ENCODE data around the gene CDK14.

Gene CDK14

DNA sequence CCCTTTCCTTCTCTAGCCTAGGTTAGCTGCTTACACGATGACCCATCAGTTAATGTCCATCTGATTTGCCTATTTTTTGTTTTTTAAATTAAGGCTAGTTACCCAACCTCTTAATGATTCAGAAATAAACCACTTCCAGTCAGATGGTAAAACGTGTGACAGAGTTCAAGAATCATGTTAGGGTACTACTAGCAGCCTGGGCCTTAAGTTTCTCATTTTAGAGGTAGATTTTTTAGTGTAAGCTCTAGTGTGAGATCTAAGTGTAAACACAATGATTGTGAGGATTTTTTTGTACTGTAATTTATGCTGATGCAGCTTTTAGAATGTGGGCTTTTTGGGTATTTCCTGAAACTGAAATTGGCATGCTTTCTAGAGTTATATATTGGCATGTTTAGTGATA lies 130.0 kb downstream of the CDK14 start:
- TF ChIP-seq, protein P1, sequence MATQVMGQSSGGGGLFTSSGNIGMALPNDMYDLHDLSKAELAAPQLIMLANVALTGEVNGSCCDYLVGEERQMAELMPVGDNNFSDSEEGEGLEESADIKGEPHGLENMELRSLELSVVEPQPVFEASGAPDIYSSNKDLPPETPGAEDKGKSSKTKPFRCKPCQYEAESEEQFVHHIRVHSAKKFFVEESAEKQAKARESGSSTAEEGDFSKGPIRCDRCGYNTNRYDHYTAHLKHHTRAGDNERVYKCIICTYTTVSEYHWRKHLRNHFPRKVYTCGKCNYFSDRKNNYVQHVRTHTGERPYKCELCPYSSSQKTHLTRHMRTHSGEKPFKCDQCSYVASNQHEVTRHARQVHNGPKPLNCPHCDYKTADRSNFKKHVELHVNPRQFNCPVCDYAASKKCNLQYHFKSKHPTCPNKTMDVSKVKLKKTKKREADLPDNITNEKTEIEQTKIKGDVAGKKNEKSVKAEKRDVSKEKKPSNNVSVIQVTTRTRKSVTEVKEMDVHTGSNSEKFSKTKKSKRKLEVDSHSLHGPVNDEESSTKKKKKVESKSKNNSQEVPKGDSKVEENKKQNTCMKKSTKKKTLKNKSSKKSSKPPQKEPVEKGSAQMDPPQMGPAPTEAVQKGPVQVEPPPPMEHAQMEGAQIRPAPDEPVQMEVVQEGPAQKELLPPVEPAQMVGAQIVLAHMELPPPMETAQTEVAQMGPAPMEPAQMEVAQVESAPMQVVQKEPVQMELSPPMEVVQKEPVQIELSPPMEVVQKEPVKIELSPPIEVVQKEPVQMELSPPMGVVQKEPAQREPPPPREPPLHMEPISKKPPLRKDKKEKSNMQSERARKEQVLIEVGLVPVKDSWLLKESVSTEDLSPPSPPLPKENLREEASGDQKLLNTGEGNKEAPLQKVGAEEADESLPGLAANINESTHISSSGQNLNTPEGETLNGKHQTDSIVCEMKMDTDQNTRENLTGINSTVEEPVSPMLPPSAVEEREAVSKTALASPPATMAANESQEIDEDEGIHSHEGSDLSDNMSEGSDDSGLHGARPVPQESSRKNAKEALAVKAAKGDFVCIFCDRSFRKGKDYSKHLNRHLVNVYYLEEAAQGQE (IDR thresholded peaks at IDR 0.05; ENCODE audit: insufficient read depth in 1 of 2, low read depth in 2 of 2, low read length in 2 of 2): no peak
- no peak for TF ChIP-seq TAF1 (IDR thresholded peaks at IDR 0.05; ENCODE audit: borderline replicate concordance, insufficient read depth, low read length)
- TF ChIP-seq FOXP2 (optimal IDR thresholded peaks at IDR 0.05; ENCODE audit: borderline replicate concordance, extremely low read depth, extremely low read length, insufficient read depth): no peak
- no peak for TF ChIP-seq POLR2AphosphoS5 (IDR thresholded peaks at IDR 0.05; ENCODE audit: low read depth, low read length)
- TF ChIP-seq SIN3A (IDR thresholded peaks at IDR 0.05; ENCODE audit: borderline replicate concordance, insufficient read depth, low read length): no peak

- TF ChIP-seq POLR2AphosphoS5 (IDR thresholded peaks at IDR 0.05; ENCODE audit: low read depth, low read length): no peak
- TF ChIP-seq FOXP2 (optimal IDR thresholded peaks at IDR 0.05; ENCODE audit: borderline replicate concordance, extremely low read depth, extremely low read length, insufficient read depth): no peak
- TF ChIP-seq, protein P1 (IDR thresholded peaks at IDR 0.05; ENCODE audit: insufficient read depth in 1 of 2, low read depth in 2 of 2, low read length in 2 of 2): no peak
- TF ChIP-seq TAF1 (IDR thresholded peaks at IDR 0.05; ENCODE audit: borderline replicate concordance, insufficient read depth, low read length): no peak
- no peak for TF ChIP-seq SIN3A (IDR thresholded peaks at IDR 0.05; ENCODE audit: borderline replicate concordance, insufficient read depth, low read length)
Observed at GRCh38 chr7:90726623-90727022, 130.5 kb downstream of the CDK14 start.

DNA sequence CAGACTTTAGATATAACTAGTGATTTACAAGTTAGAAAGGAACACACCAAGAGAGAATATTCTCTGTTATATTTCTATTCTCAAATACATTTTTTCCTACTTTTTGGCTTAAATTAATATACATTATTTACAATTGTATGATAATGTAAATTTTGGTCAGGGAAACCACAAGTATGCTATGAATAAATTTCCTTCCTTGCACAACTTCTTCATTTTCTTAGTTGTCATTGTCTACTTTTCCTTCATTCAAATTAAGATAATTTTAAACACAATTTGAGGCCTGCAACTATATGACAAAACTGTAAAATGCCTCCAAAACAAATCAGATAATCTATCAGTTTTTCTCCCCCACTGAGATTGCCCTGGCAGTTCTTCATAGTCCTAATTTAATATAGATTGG lies 131.3 kb downstream of the CDK14 start:
- TF ChIP-seq FOXP2 (optimal IDR thresholded peaks at IDR 0.05; ENCODE audit: borderline replicate concordance, extremely low read depth, extremely low read length, insufficient read depth) (no peak), POLR2AphosphoS5 (IDR thresholded peaks at IDR 0.05; ENCODE audit: low read depth, low read length) (no peak), SIN3A (IDR thresholded peaks at IDR 0.05; ENCODE audit: borderline replicate concordance, insufficient read depth, low read length) (no peak), TAF1 (IDR thresholded peaks at IDR 0.05; ENCODE audit: borderline replicate concordance, insufficient read depth, low read length) (no peak)

GRCh38 chr7:90728568-90728967 lies 132.4 kb downstream of the CDK14 start:
- TF ChIP-seq POLR2AphosphoS5 (IDR thresholded peaks at IDR 0.05; ENCODE audit: low read depth, low read length): no peak
- TF ChIP-seq, protein P1 (IDR thresholded peaks at IDR 0.05; ENCODE audit: insufficient read depth in 1 of 2, low read depth in 2 of 2, low read length in 2 of 2): no peak
- no peak for TF ChIP-seq SIN3A (IDR thresholded peaks at IDR 0.05; ENCODE audit: borderline replicate concordance, insufficient read depth, low read length)
- no peak for TF ChIP-seq FOXP2 (optimal IDR thresholded peaks at IDR 0.05; ENCODE audit: borderline replicate concordance, extremely low read depth, extremely low read length, insufficient read depth)
- no peak for TF ChIP-seq TAF1 (IDR thresholded peaks at IDR 0.05; ENCODE audit: borderline replicate concordance, insufficient read depth, low read length)

GRCh38 chr7:90736316-90736715 lies 140.2 kb downstream of the CDK14 start:
- TF ChIP-seq, protein P1 (IDR thresholded peaks at IDR 0.05; ENCODE audit: insufficient read depth in 1 of 2, low read depth in 2 of 2, low read length in 2 of 2): no peak
- no peak for TF ChIP-seq SIN3A (IDR thresholded peaks at IDR 0.05; ENCODE audit: borderline replicate concordance, insufficient read depth, low read length)
- no peak for TF ChIP-seq FOXP2 (optimal IDR thresholded peaks at IDR 0.05; ENCODE audit: borderline replicate concordance, extremely low read depth, extremely low read length, insufficient read depth)
- no peak for TF ChIP-seq POLR2AphosphoS5 (IDR thresholded peaks at IDR 0.05; ENCODE audit: low read depth, low read length)
- TF ChIP-seq TAF1 (IDR thresholded peaks at IDR 0.05; ENCODE audit: borderline replicate concordance, insufficient read depth, low read length): no peak

All from PFSK-1 (cell line).